ENCODE measurements around the gene KCNK10.
A peak's percentile ranks its signal among the peaks of the same experiment; 100 is the strongest.

Gene KCNK10

GRCh38 chr14:88323086-88323522 is at the start of gene KCNK10:
Gene KCNK10, minus strand, starts transcription at chr14:88323269. Its CDS starts 471 bp downstream, at chr14:88322798.
- DNase-seq: peak; percentile 79

GRCh38 chr14:88369496-88369895 is 46.4 kb upstream of the KCNK10 start:
- DNase-seq: no peak

- no peak for DNase-seq
Observed at GRCh38 chr14:88364710-88365413, 41.8 kb upstream of the KCNK10 start.

- peak; percentile 41 for DNase-seq
Observed at GRCh38 chr14:88363644-88364043, 40.6 kb upstream of the KCNK10 start.

GRCh38 chr14:88359500-88359899 is 36.4 kb upstream of the KCNK10 start:
- no peak for DNase-seq

GRCh38 chr14:88354358-88354757 is 31.3 kb upstream of the KCNK10 start:
- no peak for DNase-seq

DNA sequence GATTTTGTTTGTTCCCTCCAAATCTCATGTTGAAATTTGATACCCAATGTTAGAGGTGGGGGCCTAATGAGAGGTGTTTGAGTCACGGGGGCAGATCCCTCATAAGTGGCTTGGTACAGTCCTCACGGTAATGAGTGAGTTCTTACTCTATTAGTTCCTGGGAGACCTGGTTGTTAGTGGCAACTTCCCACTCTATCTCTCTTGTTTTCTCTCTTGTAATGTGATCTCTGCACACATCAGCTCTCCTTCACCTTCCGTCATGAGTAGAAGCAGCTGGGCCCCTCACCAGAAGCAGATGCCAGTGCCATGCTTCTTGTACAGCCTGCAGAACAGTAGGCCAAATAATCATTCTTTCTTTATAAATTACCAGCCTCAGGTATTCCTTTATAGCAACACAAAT is 29.6 kb upstream of the KCNK10 start:
- DNase-seq: peak; percentile 43

GRCh38 chr14:88351966-88352691 is 29.1 kb upstream of the KCNK10 start:
- peak; percentile 74 for DNase-seq

DNA sequence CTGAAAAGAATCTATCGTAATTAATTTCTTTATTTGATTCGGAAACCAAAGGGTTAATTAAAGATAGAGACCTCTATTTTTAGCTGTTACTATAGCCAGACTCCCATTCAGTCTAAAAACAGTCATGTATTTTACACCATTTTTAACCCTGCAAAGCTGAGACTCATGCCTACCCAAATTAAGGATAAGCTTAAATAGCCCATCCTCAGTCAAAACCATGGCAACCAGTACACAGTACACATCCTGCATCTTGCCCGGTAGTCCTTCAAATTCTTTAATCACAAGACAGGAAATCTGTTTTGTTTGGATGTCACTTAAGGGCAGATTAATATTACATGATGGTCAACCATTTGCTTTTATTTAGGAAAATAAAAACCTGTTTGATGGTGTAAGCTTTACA is 25.5 kb upstream of the KCNK10 start:
- DNase-seq: no peak

DNA sequence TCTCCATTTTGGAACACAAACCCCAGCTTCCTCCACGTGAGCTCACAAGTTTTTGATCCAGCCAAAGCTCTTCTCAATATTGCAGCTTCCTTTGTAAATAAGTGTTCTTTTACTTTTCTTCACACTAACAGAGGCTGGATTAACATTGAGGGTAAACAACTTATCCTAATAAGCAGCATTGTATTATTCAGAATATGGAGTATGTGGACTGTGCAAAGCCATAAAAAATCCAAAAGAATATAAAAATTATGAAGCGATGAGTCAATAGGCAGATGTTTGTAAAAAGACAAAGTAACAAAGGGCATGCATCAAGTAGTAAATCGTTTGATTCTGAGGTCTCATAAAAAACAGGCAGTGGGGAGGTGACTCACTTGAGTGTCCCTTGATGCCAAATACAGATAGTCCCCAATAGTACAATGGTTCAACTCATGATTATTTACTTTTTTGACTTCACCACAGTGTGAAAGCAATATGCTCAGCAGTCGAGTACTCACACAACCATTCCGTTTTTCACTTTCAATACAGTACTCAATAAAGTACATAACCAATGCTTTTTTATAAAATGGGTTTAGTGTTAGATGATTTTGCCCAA is 23.1 kb upstream of the KCNK10 start:
- DNase-seq: no peak

DNA sequence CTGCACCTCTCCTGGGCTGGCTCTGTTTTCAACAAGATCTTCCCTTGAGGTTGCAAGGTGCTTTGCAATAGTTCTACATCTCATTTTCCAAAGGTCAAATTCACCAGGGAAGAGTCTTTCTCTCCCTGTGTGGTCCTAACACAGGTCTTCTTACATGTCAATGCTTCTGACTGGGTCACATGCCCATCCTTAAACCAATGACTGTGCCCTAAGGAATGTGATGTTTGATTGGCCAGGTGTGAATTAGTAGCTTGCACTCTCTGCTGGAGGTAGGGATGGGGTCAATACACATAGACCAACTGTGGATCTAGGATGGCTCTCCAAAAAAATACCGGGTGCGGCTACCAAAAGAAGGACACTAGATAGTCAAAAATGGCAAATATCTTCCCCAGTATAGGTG is 19.9 kb upstream of the KCNK10 start:
- DNase-seq: no peak

GRCh38 chr14:88340357-88340756 is 17.3 kb upstream of the KCNK10 start:
- no peak for DNase-seq

GRCh38 chr14:88333036-88333435 is 10.0 kb upstream of the KCNK10 start:
- no peak for DNase-seq

DNA sequence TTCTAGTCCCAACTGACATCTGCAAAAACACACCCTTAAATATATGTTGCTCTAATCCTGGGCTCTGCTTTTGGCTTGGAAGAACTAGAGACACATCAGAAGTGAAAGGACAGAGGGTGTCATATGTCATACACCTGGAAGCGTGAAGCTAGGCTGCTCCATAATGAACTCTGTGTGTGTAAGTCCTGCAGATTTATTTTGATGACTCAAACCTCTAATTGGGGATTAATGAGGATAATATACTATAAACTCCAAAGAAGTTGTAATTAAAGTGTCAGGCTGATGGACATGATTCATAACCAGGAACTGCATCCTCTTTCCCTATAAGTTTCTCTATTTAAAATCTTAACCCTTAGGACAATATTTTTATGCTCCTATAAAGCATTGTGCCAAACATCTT is 4.4 kb upstream of the KCNK10 start:
- DNase-seq: no peak

DNA sequence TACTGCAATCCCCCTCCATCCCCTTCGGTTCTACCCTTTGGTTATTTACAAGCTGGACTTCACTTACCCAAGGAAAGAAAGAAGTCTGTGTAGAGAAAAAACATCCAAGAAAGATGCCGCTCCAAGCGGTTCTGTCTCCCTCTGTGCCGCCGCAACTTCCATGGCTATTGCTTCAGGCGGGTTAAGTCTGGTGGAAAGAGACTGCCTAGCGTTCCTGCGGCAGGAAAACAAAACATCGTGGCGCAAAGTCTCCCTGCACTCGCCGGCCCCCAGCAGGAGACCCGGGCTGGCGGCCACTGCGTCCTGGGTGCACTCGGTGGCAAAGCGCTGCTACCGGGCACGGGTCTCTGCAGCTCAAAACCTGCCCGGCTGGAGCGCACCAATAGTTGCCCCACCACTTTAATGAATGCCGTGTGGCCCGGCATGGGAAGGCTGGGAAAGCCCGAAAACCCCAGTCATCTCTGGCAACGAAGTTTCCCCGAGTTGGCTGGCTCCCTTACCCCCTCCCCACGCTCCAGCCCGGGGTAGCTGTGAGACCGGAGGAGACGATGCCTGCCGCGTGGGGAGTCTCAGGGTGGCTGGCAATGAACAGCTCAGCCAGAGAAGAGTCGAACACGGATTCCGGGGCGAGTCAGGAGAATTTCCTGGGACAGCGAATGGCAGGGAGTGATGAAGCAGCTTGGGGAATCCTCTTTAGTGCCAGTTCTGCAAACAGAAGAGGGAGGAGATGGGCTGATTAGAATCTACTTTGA is 3.5 kb upstream of the KCNK10 start:
- DNase-seq: peak; percentile 51

DNA sequence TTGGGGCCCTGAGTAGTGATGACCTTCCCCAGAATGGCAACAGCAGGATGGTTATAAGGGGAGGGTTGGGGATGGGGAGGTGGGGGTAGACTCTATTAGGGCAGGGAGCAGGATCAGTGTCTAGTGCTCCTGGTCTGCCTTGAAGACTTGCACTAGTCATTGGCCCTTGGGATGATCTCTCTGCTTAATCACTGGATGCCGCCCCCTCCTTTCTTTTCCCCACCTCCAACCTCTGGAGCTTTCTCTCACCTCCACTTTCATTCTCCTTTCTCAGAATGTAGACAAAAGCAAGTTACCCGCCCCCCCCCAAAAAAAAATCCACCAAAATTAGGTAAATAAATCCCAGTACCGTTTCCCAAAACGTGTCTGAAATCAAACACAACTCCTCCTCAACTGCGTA is 2.8 kb upstream of the KCNK10 start:
- no peak for DNase-seq

- DNase-seq: peak; percentile 19
Observed at GRCh38 chr14:88324930-88325329, 1.9 kb upstream of the KCNK10 start.

DNA sequence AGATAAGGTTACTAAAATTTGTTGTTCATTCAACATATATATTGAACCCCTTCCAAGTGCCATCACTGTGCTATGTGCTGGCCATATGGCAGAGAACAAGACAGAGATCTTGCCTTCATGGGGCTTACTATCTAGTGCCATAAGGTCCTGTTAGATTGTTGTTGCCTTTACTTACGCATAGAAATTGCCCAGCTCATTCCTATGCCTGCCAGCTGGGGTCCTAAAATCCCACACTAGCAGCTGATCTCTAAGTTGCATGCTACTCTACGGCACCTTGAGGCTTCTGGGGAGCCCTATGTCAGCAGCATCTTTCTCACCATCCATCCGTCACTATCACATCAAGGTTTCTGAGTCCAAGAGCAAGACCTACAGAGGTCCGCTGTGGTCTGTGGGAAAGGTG is 1.4 kb upstream of the KCNK10 start:
- peak; percentile 21 for DNase-seq

DNA sequence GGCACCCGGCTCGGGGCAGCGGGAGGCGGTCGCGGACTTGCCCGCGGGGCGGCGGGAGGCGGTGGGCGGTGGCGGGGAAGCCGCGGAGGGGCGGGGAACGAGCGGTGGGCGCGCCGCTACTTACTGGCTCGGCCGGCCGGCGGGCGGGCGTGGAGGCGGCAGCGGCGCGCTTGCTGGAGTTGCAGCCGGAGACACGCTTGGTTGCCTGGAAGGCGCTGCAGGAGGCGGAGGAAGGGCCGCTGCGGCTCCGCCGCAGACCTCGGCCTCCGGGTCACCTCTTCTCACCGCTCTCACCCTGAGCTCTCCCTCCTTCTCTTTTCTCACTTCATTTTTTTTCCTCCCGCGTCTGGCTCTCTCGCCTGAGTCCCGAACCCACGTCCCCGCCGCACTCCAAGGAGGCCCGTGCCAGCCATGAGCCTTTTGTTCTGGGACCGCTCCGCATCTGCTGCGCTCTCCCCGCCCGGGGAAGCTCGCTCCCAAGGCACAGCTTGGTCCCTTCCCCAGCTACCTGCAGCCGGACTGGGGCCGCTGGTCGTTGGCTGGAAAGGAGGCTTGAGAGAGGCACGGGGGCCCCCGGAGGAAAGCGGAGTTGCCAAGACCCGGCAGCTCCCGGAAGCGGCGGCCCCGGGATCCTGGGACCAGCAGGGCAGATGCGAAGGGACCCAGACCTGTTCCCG is 592 bp upstream of the KCNK10 start:
- peak; percentile 76 for DNase-seq

DNA sequence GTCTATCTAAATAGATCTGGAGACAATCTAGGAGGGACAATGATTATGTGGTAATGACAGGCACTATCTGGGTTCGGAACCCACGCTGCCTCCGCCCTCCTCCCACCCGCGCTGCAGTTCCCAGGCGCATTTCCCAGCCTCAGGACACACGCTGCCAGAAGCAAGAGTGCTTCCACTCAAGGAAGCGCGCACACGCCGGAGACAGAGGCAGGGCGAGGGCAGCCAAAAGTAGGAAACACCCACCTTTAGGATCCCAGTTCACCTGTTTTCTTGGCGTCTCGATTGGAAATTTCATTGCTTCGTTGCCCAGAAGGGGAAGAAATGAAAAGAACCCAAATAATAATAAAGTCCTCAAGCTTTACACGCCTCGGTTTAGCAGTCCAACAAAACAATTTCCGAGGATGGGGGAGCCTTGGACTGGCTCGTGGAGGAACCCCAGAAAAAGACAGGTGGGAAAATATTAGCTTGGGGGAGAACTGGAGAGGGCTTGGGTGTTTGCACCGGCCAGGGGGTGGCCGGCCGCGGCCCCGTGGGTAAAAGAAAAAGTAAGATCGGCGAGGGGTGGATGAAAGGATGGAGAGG is 474 bp downstream of the KCNK10 start:
- DNase-seq: peak; percentile 70

- DNase-seq: peak; percentile 48
Observed at GRCh38 chr14:88321692-88322503, 1.2 kb downstream of the KCNK10 start.

Data from eye (tissue), 1 donor.